ENCODE results near the gene TAPBP.
"Not testable (repeated sequence)": the region's sequence is repeated elsewhere in the genome, so short reads cannot be mapped to it uniquely, and the experiment has no call there.

TAPBP gene

GRCh38 chr6:33264015-33264414 is 49.9 kb downstream of the TAPBP start:
- no peak for DNase-seq (ENCODE audit: low read depth)
- H3K4me3 ChIP-seq (ENCODE audit: low read depth, low read length): no peak overlapping the region
- TF ChIP-seq, protein P1, sequence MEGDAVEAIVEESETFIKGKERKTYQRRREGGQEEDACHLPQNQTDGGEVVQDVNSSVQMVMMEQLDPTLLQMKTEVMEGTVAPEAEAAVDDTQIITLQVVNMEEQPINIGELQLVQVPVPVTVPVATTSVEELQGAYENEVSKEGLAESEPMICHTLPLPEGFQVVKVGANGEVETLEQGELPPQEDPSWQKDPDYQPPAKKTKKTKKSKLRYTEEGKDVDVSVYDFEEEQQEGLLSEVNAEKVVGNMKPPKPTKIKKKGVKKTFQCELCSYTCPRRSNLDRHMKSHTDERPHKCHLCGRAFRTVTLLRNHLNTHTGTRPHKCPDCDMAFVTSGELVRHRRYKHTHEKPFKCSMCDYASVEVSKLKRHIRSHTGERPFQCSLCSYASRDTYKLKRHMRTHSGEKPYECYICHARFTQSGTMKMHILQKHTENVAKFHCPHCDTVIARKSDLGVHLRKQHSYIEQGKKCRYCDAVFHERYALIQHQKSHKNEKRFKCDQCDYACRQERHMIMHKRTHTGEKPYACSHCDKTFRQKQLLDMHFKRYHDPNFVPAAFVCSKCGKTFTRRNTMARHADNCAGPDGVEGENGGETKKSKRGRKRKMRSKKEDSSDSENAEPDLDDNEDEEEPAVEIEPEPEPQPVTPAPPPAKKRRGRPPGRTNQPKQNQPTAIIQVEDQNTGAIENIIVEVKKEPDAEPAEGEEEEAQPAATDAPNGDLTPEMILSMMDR (IDR thresholded peaks at IDR 0.05; ENCODE audit: low read depth, low read length, missing control alignments): no peak
- in situ Hi-C loops (cut with HindIII; ENCODE audit: low sequenced_read_pairs): no loop called here

- H3K4me3 ChIP-seq (ENCODE audit: low read depth, low read length); DNase-seq (ENCODE audit: low read depth); in situ Hi-C loops (cut with HindIII; ENCODE audit: low sequenced_read_pairs): not testable (repeated sequence)
Observed at GRCh38 chr6:33262490-33262889, 51.4 kb downstream of the TAPBP start.

DNA sequence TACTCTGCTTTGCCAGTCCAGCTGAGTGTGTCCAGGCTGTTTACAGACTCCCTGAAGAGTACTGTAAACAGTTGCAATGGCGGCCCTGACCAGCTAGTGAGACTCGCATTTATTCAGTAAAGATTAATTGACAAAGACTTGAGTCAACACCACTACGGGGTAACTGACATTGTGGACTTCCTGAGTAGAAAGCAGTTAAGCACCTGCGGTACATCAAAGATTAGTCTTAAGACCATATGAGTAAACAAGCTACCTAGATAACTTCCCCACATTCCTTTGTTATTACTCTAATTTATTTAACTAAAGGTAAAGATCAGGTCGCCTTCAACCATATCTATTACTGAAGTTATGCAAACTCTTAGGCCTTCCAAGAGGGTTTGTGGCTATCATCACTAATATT is 54.8 kb downstream of the TAPBP start:
- TF ChIP-seq, protein P1 (IDR thresholded peaks at IDR 0.05; ENCODE audit: low read depth, low read length, missing control alignments): no peak
- DNase-seq (ENCODE audit: low read depth): no peak
- no peak overlapping the region for H3K4me3 ChIP-seq (ENCODE audit: low read depth, low read length)
- in situ Hi-C loops (cut with HindIII; ENCODE audit: low sequenced_read_pairs): no loop called here

DNA sequence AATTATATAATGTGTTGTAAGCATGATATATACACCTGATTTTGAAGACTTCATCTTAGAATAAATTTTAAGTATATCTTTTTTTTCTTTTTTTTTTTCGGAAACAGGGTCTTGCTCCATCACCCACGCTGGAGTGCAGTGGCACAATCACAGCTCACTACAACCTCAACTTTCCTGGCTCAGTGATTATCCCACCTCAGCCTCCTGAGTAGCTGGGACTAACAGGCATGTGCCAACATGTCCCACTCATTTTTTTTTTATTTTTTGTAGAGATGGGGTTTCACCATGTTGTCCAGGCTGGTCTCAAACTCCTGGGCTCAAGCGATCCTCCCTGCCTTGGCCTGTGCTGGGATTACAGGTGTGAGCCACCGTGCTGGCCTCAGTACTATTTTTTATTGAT is 59.3 kb downstream of the TAPBP start:
- TF ChIP-seq, protein P1 (IDR thresholded peaks at IDR 0.05; ENCODE audit: low read depth, low read length, missing control alignments): no peak
- in situ Hi-C loops (cut with HindIII; ENCODE audit: low sequenced_read_pairs): no loop called here

GRCh38 chr6:33252759-33253158 is 61.1 kb downstream of the TAPBP start:
- no peak for DNase-seq (ENCODE audit: low read depth)
- in situ Hi-C loops (cut with HindIII; ENCODE audit: low sequenced_read_pairs): no loop called here
- TF ChIP-seq, protein P1 (IDR thresholded peaks at IDR 0.05; ENCODE audit: low read depth, low read length, missing control alignments): no peak
- H3K4me3 ChIP-seq (ENCODE audit: low read depth, low read length): no peak overlapping the region

More for the DNA sequence above, 59.3 kb downstream of the TAPBP start:
- no peak for DNase-seq (ENCODE audit: low read depth)
- no peak overlapping the region for H3K4me3 ChIP-seq (ENCODE audit: low read depth, low read length)

GRCh38 chr6:33251395-33252012 is 62.4 kb downstream of the TAPBP start:
- DNase-seq (ENCODE audit: low read depth): no peak
- TF ChIP-seq, protein P1 (IDR thresholded peaks at IDR 0.05; ENCODE audit: low read depth, low read length, missing control alignments): no peak
- in situ Hi-C loops (cut with HindIII; ENCODE audit: low sequenced_read_pairs): no loop called here
- no peak overlapping the region for H3K4me3 ChIP-seq (ENCODE audit: low read depth, low read length)

DNA sequence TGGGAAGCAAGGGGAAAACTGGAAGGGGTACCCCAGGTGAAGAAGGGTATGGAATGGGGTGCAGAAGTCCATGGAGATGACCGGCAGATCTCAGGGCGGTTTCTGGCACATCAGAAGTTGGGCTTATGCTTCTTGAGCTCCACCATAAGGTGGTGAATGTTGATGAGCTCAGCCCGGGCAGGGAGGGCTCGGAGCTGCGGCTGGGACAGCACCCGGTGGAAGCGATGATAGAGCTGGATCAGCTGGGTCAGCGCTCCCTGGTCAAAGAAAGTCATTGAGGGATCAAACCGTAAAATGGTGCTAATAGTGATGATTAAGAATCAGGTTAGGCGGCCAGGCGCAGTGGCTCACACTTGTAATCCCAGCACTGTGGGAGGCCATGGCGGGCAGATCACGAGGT is 63.1 kb downstream of the TAPBP start:
- TF ChIP-seq, protein P1 (IDR thresholded peaks at IDR 0.05; ENCODE audit: low read depth, low read length, missing control alignments): no peak
- in situ Hi-C loops (cut with HindIII; ENCODE audit: low sequenced_read_pairs): no loop called here
- no peak for DNase-seq (ENCODE audit: low read depth)
- no peak overlapping the region for H3K4me3 ChIP-seq (ENCODE audit: low read depth, low read length)
